HAP-1 (cell line): ENCODE measurements around the gene GMPR.

Experiments
- DNase-seq, 2 experiments: peaks; one replicate each; pipeline ENCODE4 v3.0.0-alpha.2; 2016 to 2020; ENCODE audit warnings: low spot score in 2 of 2
- H3K27me3 ChIP-seq: fragments of 250-450 bp; sonication (Bioruptor Pico); 2 replicates; pipeline ENCODE4 v1.5.1; 2020; ENCODE audit warnings: low read depth, mild to moderate bottlenecking, moderate library complexity
- H3K36me3 ChIP-seq: fragments of 250-450 bp; sonication (Bioruptor Pico); replicated peaks from 2 replicates; pipeline ENCODE4 v1.5.1; 2020; ENCODE audit warnings: mild to moderate bottlenecking
- H3K4me1 ChIP-seq: fragments of 250-450 bp; sonication (Bioruptor Pico); 2 replicates; pipeline ENCODE4 v1.5.1; 2020; ENCODE audit warnings: mild to moderate bottlenecking
- H3K4me3 ChIP-seq: fragments of 250-450 bp; sonication (Bioruptor Pico); 2 replicates; pipeline ENCODE4 v1.5.1; 2020; ENCODE audit warnings: mild to moderate bottlenecking, moderate library complexity
- H3K9me3 ChIP-seq: fragments of 250-450 bp; sonication (Bioruptor Pico); 2 replicates; pipeline ENCODE4 v1.5.1; 2020; ENCODE audit warnings: mild to moderate bottlenecking, moderate library complexity
- in situ Hi-C: fragments of 300-500 bp; cut with MboI; formaldehyde crosslinking; loops from 3 replicates; pipeline ENCODE4 v1.14.3; 2020; ENCODE audit warnings: low sequenced_read_pairs, inconsistent platforms, mixed read lengths

The GMPR gene

DNA sequence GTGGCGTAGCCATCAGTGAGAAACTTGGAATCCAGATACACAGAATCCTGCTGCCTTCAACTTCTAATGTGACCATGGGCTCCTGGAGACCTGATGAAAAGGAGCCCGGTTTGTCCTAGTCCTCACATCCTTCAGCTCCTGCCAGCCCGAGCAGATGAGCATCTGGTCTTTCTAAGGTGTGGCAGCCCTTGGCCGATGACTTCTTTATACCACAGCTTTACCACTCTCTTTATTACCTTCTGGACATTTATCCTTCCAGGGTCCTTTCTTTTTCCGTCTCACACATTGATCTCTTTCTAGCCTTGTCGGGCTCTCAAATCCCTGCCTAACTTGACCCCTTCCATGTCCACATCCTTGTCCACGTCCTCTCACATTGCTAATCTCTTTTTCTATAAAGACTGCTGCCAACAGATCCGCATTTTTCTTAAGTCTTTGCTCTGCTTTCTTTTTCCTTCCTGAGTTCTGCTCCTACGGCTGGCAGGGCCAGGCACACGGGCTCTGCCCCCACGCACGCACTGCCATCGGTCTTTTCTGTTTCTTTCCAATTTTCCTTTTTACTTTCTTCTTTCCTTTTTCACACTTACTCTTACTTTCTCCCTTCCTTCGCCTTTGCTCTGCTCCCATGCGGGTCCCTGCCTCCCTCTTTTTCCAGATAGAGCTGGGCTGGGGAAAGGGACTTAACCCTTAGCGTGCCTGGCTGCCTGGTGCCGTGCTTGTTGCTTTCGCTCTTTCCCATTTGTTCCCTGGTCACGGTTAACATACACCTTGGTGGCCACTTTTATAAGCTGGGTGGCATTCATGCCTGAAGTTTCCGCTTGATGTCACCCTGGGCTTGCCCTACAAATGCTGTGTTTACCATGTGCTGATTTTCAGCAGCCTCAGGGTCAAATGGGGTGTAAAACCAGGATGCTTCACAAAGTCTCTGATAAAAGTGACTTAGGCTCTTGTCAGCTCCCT, 9.4 kb upstream of the GMPR start:
- H3K9me3 ChIP-seq = no peaks in the 10 kb centered on the region
- H3K4me3 ChIP-seq = no peak overlapping the region
- in situ Hi-C loops = no loop called here
- H3K4me1 ChIP-seq = peaks cover 6% of the 10 kb centered on the region
- H3K27me3 ChIP-seq = no peaks in the 10 kb centered on the region
- no peaks in the 10 kb centered on the region for H3K36me3 ChIP-seq
- DNase-seq = no peak

DNA sequence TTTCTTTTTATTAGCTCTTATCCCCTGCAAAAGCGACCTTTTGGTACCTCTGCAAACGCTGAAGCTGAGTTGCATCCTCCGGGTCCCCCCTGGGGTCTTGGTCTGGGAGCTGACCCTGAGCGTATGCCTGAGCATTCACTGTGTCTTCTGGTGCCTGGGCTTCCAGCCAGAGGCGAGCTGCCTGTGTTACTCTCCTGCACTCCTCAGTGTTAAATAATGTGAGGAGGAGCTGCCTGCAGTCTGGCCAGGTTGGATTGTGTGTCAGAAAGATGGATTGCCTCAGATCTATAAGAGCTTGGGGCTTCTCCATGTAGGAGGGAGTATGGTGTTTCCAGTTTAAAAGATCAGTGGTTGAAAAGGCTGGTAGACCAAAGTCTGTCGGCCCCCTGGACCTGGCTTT, 8.7 kb upstream of the GMPR start:
- Histone ChIP-seq H3K36me3 (no peaks in the 10 kb centered on the region), H3K27me3 (no peaks in the 10 kb centered on the region), H3K9me3 (no peaks in the 10 kb centered on the region), H3K4me1 (no peaks in the 10 kb centered on the region), H3K4me3 (no peak overlapping the region)
- DNase-seq = no peak
- in situ Hi-C loops = no loop called here

DNA sequence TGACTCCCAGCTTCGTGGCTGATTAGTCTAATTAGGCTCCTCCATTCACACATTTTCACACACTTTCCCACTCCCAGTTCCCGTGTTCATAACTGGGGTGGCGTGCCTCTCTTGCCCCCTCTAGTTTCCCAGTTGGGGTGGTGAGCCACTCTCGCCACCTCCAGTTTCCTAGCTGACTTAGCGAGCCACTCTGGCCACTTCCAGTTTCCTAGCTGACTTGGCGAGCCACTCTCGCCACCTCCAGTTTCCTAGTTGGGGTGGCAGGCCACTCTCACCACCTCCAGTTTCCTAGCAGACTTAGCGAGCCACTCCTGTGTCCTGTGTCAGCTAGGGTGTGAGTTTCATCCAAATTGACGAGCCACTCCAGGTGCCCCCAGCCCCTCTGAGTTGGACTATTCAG, 7.4 kb upstream of the GMPR start:
- DNase-seq = no peak
- Histone ChIP-seq H3K27me3 (no peaks in the 10 kb centered on the region), H3K36me3 (no peaks in the 10 kb centered on the region), H3K9me3 (no peaks in the 10 kb centered on the region), H3K4me1 (no peaks in the 10 kb centered on the region), H3K4me3 (no peak overlapping the region)
- in situ Hi-C loops = no loop called here

DNA sequence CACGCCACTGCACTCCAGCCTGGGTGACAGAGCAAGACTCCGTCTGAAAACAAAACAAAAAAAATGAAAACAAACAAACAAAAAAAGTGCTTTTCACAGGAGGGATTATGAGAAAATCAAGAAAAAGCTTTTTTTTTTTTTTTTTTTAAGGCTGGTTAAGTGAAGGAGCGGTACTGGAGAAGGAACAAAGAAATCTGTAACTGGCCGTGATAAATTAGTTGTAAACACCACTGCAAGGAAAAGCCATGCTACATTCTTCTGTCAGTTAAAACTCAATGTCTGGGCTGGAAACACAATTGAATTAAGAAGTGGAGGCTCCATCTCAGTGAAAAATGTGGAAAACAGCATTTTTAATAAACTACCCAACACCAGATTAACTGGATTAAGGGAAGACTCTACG, 6.3 kb upstream of the GMPR start:
- Histone ChIP-seq H3K27me3 (no peaks in the 10 kb centered on the region), H3K9me3 (no peaks in the 10 kb centered on the region), H3K36me3 (no peaks in the 10 kb centered on the region), H3K4me1 (no peaks in the 10 kb centered on the region), H3K4me3 (no peak overlapping the region)
- in situ Hi-C loops = no loop called here
- no peak for DNase-seq

DNA sequence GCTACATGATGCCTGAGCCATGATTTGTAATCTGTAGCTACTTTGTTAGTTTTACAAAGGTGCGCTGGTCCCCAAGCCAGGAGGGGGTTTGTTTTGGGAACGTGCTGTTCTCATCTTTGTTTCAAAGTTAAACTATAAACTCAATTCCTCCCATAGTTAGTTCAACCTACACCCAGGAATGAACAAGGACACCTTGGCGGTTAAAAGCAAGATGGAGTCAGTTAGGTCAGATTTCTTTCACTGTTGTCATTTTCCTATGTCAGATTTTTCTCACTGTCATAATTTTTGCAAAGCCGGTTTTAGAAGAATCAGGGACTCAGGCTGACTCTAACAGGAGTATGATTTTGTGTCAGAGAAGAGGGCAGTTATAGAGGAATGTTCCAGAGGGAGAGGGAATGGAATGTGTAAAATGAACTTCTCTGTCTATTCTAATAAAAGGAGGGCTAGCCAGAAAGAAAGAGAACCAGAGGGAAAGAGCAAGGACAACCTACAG, 2.3 kb upstream of the GMPR start:
- in situ Hi-C loops = no loop called here
- no peak for DNase-seq
- Histone ChIP-seq H3K36me3 (no peaks in the 10 kb centered on the region), H3K9me3 (no peaks in the 10 kb centered on the region), H3K27me3 (no peaks in the 10 kb centered on the region), H3K4me1 (peaks cover 6% of the 10 kb centered on the region), H3K4me3 (no peak overlapping the region)

DNA sequence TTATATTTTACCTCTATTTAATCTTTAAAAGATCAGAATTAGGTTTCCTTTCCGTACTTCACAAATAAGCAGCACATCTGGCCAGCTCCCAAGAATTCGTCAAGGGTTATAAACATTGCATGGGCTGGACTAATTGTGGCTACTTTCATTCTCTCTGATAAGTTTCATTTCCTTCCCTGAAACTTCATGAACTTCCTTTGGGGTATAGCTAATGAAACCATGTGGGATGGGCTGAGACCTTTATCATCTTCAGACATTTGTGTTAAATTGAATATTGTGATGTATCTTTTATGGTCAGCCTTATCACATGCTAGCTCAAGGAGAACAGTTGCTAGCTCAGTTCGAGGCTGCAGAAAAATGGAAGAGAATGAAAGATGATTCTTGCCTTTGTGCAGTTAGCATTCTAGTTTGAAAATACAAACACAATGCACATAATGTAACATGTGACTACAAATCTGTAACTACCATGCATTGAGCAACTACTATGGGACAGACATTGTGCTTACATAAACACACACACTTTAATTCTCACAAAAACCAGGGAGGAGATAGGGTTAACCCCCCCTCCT, 1.7 kb upstream of the GMPR start:
- no peaks in the 10 kb centered on the region for H3K27me3 ChIP-seq
- no peaks in the 10 kb centered on the region for H3K9me3 ChIP-seq
- no peak overlapping the region for H3K4me3 ChIP-seq
- no peak for DNase-seq
- in situ Hi-C loops = no loop called here
- H3K36me3 ChIP-seq = no peaks in the 10 kb centered on the region
- peaks cover 6% of the 10 kb centered on the region for H3K4me1 ChIP-seq

DNA sequence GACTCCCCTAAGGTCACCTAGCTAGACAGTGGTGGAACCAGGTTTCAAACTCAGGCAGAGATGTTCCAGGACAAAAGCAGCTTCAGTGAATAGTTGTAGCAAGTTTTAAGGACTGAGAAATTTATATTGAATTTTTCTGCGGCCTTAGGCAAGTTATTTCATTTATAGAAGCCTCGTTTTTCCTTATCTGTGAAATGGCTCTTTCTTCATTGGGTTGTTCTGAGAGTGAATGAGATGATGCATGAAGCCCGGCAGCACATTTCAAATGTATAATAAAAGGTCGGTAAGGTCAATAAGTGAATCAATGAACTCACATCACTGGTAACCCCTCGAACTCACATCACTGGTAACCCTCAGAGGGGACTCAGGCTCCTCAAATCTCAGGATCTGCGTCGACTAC, 1.1 kb upstream of the GMPR start:
- Histone ChIP-seq H3K4me1 (peaks cover 6% of the 10 kb centered on the region), H3K27me3 (no peaks in the 10 kb centered on the region), H3K36me3 (no peaks in the 10 kb centered on the region), H3K4me3 (no peak overlapping the region), H3K9me3 (no peaks in the 10 kb centered on the region)
- no peak for DNase-seq
- in situ Hi-C loops = no loop called here

DNA sequence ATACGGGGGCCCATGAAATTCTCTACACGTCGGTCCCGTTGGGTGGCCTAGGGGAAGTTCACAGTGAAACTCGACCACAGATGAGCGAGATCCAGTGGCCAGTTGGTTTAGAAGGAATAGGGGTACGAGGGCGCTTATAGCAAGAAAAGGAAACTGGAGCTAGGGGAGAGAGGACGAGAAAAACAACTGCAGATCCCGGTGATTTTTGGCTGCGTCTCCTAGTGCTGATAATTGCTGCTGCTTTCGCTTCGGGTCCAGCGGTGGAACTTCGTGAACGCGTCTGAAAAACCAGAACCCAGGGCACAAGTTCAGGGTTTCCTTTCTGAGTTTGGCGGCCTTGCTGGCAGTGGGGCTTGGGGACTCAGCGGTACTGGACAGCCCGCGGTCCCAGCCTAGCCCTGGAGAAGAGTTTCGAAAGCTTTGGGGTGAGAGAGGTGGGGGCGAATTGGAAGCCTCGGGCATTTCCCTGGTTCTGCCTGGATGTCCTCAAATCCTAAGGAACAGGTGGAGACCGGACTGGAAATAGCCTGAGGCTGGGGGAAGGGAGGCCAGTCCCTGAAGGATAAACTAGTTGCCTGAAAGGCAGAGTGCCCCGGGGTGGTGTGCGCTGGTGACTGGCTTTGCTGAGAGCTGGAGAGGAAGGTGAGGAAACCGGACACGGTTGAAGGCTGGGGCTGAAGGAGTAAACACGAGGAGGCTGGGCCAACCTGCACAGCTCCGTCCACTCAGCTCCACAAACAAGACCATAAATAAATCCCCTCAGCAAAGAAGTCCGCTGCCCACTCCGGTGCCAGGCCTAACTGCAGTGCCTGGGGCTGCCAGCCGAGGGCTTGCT, 793 bp downstream of the GMPR start:
- H3K36me3 ChIP-seq = no peaks in the 10 kb centered on the region
- in situ Hi-C loops = no loop called here
- DNase-seq = peak; percentile 17 to 67
- H3K4me3 ChIP-seq = peak overlapping the region; percentile 48
- H3K4me1 ChIP-seq = peaks cover 6% of the 10 kb centered on the region
- H3K27me3 ChIP-seq = no peaks in the 10 kb centered on the region
- H3K9me3 ChIP-seq = no peaks in the 10 kb centered on the region

DNA sequence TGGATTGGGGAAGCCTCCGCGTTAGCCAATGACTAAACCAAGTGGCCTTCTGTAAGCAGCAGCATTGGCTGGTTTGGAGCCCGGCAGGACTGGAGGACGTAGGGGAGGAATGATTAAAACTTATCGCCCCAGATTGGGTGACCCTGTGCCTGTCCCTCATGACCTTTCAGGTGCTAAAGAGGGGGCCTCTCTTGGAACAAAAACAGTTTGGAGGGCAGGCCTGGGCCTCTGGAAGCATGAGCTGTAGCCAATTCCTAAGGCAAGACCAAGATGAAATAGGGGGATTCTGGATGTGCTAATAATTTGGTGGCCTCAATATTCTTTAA, 1.4 kb downstream of the GMPR start:
- no peaks in the 10 kb centered on the region for H3K36me3 ChIP-seq
- peak overlapping the region; percentile 48 for H3K4me3 ChIP-seq
- H3K27me3 ChIP-seq = no peaks in the 10 kb centered on the region
- no peak for DNase-seq
- H3K9me3 ChIP-seq = no peaks in the 10 kb centered on the region
- in situ Hi-C loops = no loop called here
- peaks cover 6% of the 10 kb centered on the region for H3K4me1 ChIP-seq

DNA sequence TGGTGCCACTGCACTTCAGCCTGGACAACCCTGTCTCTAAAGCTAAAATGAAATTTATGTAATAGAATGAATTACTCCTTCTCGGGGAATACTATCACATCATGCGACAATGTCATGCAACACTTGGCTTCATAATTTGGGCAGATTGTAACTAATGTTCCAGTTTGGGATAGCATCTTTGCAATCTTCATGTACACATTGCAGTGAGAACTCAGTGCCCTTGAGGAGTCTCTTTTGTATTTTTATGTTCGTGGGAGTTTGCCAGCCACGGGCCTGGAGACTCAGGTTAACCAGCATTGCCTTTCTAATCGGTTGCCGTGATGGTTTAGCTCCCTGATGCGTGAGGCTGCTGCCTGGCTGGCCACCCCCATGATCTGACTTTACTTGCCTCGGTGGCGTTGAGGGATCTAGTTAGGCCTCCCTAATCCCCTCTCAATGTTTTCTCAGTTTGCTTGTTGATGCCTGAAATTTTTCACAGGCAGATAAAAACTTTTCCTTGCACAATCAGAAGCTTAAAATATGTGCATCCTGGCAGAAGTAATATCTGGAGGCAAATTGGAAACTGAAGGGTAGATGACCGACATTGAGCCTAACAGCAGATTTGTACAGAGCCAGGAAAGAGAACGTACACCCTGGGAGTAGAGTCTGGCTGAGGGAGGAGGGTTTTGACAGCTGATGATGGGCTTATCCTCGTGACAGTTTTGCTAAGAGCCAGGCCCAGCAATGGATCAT, 2.4 kb downstream of the GMPR start:
- no peaks in the 10 kb centered on the region for H3K9me3 ChIP-seq
- no peak for DNase-seq
- H3K4me3 ChIP-seq = no peak overlapping the region
- peaks cover 6% of the 10 kb centered on the region for H3K4me1 ChIP-seq
- H3K27me3 ChIP-seq = no peaks in the 10 kb centered on the region
- H3K36me3 ChIP-seq = no peaks in the 10 kb centered on the region
- in situ Hi-C loops = no loop called here

DNA sequence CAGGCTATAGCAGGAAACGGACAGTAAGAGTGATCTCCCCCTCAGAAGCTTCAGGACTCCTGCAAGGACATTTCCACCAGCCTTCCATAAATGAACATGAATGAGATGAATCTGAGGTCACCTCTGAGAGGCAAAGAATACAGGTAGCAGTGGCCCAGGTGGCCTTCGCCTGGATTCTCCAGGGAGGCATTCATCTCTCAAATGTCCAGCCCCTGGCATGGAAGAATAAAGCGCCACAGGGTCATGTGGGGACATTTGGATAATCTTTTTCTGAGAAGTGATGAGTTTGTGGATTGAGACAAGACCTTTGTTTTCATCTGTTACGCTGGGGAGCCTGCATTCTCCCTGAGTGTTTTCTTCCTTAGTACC, 2.9 kb downstream of the GMPR start:
- Histone ChIP-seq H3K27me3 (no peaks in the 10 kb centered on the region), H3K4me3 (no peak overlapping the region), H3K36me3 (no peaks in the 10 kb centered on the region), H3K4me1 (peaks cover 6% of the 10 kb centered on the region), H3K9me3 (no peaks in the 10 kb centered on the region)
- no peak for DNase-seq
- in situ Hi-C loops = no loop called here

DNA sequence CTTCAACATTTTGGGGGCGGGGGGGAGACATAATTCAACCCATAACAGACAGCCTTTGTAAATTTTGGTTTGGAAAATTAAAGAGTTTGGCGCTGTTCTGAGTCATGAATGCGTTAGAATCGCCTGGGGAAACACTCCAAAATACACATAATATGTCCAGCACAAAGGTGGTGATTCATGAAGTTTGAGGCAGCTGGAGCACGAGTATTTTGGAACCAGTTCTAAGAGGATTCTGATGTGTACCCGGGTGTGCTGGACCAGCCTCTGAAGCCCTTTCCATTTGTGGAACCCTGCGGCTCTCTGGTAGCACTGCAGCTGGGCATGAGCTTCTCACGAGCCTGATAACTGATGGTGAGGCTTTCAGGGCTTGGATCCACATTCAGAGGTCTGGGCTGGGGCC, 4.7 kb downstream of the GMPR start:
- no peak for DNase-seq
- H3K9me3 ChIP-seq = no peaks in the 10 kb centered on the region
- in situ Hi-C loops = no loop called here
- H3K27me3 ChIP-seq = no peaks in the 10 kb centered on the region
- no peaks in the 10 kb centered on the region for H3K36me3 ChIP-seq
- H3K4me3 ChIP-seq = no peak overlapping the region
- H3K4me1 ChIP-seq = peaks cover 3% of the 10 kb centered on the region

DNA sequence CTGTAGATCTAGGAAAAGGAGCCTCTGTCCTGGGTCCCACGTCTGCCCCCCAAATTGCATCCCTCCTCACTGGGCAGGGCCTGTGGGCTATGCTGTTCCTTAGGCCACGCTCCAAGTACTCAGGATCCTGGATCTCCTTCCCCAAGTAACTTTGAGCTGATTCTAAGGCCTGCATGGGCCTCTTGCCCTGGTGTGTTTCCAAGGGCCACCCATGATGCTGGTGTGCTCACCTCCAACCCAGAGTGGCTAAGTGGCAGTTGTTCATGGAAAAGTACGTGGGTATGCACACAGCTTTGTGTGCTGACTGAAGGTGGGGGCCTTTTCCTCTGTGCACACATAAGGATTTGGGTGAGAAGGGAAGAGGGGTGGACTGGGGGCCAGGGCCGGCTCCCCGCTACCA, 5.3 kb downstream of the GMPR start:
- in situ Hi-C loops = no loop called here
- H3K4me3 ChIP-seq = no peak overlapping the region
- peaks cover 3% of the 10 kb centered on the region for H3K4me1 ChIP-seq

More for the DNA sequence above, 5.3 kb downstream of the GMPR start:
- no peak for DNase-seq
- H3K9me3 ChIP-seq = no peaks in the 10 kb centered on the region
- H3K36me3 ChIP-seq = no peaks in the 10 kb centered on the region
- no peaks in the 10 kb centered on the region for H3K27me3 ChIP-seq
